C4-2B (cell line): Measurements from ENCODE around the gene KLF2.

ENCODE experiments used
- H3K27ac ChIP-seq: fragments of 450-650 bp; 2 replicates; pipeline ENCODE4 v1.5.1; 2017
- ZFX ChIP-seq: fragments of 450-650 bp; IDR thresholded peaks from 2 replicates; pipeline ENCODE4 v1.6.1; 2017
- TF ChIP-seq, protein P1 (sequence below): fragments of 450-650 bp; conservative IDR thresholded peaks from 2 replicates; pipeline ENCODE4 v1.5.1; 2017; ENCODE audit warnings: mild to moderate bottlenecking

KLF2 gene

DNA sequence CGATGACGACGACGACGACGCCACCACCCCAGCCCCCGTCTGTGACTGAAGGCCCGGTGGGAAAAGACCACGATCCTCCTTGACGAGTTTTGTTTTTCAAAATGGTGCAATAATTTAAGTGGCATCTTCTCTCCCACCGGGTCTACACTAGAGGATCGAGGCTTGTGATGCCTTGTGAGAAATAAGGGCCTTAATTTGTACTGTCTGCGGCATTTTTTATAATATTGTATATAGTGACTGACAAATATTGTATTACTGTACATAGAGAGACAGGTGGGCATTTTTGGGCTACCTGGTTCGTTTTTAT is 2.5 kb downstream of the KLF2 start:
- no peak overlapping the region for H3K27ac ChIP-seq
- TF ChIP-seq ZFX: no peak
- TF ChIP-seq, protein P1, sequence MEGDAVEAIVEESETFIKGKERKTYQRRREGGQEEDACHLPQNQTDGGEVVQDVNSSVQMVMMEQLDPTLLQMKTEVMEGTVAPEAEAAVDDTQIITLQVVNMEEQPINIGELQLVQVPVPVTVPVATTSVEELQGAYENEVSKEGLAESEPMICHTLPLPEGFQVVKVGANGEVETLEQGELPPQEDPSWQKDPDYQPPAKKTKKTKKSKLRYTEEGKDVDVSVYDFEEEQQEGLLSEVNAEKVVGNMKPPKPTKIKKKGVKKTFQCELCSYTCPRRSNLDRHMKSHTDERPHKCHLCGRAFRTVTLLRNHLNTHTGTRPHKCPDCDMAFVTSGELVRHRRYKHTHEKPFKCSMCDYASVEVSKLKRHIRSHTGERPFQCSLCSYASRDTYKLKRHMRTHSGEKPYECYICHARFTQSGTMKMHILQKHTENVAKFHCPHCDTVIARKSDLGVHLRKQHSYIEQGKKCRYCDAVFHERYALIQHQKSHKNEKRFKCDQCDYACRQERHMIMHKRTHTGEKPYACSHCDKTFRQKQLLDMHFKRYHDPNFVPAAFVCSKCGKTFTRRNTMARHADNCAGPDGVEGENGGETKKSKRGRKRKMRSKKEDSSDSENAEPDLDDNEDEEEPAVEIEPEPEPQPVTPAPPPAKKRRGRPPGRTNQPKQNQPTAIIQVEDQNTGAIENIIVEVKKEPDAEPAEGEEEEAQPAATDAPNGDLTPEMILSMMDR: no peak

DNA sequence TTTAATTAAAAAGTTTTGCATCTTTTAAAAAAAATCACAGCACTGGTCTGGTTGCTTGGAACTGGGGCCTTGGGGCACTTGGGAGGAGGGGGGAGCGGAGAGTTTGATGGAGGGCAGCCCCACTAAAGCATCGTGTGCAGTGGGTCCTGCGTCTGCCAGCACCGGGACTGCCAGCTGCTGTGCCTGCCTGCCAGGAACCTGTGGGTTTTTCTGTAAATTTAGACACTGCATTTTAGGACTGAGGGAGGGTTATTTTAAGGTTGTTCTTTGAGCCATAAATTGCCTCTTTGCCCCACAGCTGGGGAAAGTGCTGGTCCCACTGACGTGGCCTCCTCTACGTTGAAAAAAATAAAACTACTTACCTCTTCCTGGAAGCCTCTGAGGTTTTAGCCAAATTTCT is 2.9 kb downstream of the KLF2 start:
- no peak overlapping the region for H3K27ac ChIP-seq
- no peak for TF ChIP-seq ZFX
- TF ChIP-seq, protein P1: no peak

DNA sequence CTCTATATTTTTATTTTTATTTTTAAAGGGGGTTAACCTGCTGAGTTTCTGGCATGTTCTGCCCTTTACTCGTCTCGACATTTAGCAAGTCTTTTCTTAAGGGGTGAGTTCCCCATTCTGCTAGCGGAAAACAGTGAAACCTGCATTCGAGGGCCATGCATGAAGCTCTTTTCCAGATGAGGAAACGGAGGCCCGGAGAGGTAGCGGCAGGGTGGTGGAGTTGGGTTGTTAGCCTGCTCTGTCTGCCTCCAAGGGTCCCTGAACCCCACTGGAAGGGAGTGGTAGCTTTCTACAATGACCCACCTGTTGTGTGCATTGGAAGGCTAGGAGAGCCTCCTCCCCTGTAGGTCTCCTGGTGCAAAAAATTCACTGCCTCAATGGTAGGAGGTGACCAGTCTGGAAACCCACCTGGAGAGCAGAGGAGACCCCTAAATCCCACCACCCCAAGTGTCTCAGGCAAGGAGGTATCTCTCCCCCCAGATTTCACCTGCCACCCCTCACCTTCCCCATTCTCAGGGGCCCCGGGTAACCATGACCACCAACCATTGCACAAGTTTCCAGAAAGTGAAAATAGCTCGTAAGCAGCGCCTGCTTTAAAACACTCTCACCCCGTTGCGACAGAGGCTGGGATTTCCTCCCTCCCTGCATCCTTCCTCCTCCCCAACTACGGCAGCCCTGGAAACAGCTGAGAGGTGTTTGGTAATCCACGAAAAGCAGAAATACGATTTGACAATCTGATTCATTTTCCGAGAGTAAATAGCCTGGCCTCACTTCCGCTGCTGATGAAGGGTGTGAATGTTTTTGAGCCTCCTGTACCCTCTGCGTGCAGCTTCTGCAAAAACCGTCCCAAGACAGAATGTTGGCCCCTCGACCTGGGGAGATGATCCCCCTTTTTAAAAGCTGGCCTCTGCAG is 3.5 kb downstream of the KLF2 start:
- no peak overlapping the region for H3K27ac ChIP-seq
- no peak for TF ChIP-seq ZFX
- TF ChIP-seq, protein P1: no peak

DNA sequence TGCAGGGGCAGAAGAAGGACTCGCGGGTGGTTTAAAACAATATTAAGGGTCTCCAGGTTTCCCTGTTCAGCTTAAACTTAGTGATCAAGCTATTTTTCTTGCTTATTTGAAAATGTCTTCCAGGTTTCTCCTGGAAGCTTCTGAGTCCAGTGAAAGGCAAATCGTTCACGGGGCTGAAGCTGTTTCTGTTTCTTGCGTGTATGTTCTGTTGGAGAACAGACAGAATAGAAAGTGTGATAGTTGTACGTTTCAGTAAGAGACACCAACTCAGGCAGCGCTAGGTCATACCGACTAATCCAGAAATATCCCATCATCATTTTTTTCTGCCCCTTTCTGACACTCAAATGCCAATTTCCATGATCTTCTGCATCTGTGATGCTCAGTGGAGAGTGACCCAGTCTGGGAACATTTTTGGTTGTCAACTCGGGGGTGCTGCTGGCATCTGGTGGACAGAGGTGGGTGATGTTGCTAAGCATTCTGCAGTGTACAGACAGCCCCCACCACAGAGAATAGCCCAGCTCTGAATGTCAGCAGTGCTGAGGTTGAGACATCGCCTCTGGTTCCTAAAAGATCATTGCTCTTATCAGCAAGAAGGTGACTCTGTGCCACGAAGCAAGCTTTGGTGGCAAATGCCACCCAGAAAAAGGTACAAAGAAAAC is 4.3 kb downstream of the KLF2 start:
- H3K27ac ChIP-seq: no peak overlapping the region
- no peak for TF ChIP-seq ZFX
- TF ChIP-seq, protein P1: no peak

DNA sequence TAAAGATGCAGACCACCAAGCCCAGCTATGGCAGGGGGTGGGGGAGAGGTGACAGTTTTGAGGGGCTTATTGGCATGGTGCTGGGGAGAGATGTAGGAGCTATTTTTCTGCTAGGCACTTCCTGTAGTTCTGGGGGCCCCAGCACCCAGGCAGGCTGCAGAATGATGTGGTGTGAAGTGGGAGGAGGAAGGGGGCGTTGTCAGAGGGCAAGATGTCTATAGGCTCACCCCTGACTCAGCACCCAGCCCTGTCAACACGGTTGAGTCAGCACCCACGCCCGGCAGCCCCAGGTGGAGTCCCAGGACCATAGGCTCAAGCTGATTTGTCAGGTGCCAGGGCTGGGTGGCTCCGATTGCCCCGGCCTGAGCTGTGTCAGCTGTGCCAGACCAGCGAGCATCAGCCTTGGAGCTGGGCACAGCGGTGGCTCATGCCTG is 5.8 kb downstream of the KLF2 start:
- H3K27ac ChIP-seq: no peak overlapping the region

DNA sequence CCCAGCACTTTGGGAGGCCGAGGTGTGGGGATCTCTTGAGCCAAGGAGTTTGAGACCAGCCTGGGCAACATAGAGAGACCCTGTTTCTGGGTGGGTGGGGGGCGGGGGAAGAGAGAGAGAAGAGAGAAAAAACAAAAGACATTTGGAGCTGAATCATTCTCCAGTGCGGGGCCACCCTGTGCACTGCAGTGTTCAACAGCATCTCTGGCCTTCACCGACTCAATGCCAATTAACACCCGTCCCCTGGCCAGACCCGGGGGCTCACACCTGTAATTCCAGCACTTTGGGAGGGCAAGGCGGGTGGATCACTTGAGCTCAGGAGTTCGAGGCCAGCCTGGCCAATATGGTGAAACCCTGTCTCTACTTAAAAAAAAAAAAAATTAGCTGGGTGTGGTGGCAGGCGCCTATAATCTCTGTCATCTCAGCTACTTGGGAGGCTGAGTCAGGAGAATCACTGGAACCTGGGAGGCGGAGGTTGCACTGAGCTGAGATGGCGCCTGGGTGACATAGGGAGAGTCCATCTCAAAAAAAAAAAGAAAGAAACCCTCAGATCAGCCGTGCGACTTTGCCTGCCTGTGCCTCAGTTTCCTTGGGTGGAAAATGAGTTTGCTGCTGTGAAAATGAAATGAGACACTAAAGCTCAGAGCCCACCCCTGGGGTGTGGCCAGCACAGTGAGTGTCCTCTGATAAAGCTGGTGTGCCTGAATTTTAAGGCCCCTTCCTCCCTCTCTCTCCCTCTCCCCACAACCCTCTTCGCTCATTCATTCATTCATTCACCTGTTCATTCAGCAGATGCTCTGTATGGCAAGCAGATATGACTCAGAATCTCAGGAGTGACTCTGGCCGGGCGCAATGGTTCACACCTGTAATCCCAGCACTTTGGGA is 6.4 kb downstream of the KLF2 start:
- no peak for TF ChIP-seq ZFX
- TF ChIP-seq, protein P1: no peak
- H3K27ac ChIP-seq: no peak overlapping the region

More for the DNA sequence above, 5.8 kb downstream of the KLF2 start:
- TF ChIP-seq, protein P1: no peak
- TF ChIP-seq ZFX: no peak
